Midbrain (tissue), 1 donor: ENCODE data around the gene GREB1L.

Source experiments
- DNase-seq: peaks from one replicate; lab custom pipeline; 2025; lab: John Stamatoyannopoulos, UW

The GREB1L gene

DNA sequence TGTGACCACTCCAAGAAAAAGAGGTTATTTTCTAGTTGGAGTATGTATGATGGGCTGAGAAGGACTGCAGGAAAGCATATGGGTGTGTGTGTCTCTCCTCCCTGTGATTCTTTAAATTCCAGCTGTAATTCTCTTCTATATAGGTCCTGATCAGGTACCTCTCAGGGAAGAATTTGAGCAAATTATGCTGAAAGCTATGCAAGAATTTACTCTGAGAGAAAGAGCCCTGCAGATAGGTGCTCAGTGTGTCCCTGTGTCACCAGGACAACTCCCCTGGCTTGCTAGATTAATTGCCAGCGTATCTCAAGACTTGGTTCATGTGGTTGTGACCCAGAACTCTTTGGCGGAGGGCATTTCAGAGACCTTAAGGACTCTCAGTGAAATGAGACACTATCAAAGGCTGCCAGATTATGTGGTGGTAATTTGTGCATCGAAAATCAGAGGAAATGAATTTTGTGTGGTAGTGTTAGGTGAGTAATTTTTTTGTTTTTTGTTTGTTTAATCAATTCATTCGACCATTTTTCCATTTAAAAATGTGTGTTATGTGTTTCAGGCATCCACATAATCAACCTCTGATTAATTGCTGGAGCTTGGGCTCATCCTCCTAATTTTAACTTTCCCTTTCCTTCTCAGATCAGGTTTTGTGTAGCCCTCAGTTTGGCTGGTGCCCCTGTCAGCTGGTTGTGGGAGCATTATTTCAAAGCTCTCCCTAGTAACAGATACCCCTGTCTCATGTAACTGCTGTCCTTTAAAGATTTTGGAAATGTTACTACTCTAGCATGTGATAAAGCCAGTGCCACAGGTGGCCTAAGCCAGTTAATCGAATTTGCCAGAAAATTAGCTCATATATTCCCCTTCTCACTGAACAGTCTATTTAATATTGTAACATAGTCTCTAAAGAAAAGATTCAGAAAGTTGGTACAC, 207.6 kb downstream of the GREB1L start:
- DNase-seq, result no peak

DNA sequence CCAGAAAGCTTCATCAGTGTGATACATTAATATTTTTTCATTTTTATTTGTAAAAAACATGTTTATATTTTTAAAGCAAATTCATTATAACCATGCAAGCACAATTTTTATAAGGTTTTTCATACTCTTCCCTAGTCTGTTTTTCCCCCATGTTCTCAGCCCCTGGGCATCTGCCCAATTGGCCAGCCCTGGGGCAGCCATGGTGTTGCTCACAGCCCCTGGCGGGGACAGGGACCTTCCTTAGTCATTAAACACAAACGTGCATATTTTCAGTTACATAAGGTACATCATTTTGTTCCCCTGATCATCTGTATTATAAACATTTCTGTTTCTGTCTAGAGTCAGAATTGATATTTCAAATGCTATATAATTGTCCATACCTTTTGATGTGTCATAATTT, 208.5 kb downstream of the GREB1L start:
- DNase-seq, result no peak

DNA sequence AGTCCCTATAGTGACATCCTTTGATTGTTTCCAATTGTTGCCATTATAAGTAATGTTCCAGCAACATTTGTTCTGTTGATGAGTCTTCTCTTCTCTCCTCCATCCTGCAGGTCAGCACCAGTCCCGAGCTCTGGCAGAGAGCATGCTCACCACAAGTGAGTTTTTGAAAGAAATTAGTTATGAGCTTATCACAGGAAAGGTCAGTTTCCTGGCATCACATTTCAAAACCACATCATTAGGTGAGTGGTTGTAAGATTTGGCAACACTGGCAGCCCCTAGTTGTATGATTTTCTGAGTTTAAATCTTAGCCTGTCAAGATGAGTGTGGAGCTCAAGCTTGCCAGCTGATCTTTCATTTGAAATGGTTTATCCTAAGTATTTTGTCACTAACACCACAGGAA, 208.9 kb downstream of the GREB1L start:
- no peak for DNase-seq

DNA sequence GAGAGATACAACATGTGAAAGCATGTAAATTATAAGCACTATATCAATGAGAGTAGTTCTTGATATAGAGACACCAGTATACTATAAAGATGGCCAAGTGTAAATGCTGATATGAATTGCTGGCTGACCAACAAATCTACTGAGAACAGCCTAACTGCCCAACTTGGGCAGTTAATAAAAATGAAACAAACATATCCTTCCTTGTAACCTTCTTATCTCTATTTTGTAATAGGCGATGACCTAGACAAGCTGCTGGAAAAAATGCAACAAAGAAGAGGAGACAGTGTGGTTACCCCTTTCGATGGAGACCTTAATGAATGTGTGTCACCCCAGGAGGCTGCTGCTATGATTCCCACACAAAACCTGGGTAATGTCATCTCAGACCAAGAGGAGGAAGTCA, 209.8 kb downstream of the GREB1L start:
- DNase-seq, result no peak

DNA sequence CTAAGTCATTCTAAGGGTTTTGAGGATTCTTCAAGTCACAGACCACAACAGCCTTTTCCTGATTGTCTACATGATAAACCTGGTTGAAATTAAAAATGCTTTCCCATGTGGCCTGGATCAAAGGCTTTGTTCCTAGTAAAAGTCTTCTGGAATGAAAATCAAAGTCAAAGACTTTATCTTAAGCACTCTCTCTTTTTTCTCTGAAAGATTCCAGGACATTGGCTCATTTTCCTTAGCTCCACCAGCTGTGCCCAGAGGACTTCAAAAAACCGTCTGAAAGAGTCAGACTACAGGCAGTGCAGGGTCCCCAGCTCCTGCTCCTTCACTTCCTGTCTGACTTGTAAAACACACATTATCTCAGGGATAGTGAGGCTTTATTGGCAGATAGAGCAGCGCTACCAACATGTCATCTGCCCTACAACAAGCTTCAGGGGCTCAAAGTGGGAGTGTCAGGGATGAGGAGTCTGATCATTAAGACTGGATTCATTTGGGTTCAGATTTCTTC, 210.3 kb downstream of the GREB1L start:
- no peak for DNase-seq

DNA sequence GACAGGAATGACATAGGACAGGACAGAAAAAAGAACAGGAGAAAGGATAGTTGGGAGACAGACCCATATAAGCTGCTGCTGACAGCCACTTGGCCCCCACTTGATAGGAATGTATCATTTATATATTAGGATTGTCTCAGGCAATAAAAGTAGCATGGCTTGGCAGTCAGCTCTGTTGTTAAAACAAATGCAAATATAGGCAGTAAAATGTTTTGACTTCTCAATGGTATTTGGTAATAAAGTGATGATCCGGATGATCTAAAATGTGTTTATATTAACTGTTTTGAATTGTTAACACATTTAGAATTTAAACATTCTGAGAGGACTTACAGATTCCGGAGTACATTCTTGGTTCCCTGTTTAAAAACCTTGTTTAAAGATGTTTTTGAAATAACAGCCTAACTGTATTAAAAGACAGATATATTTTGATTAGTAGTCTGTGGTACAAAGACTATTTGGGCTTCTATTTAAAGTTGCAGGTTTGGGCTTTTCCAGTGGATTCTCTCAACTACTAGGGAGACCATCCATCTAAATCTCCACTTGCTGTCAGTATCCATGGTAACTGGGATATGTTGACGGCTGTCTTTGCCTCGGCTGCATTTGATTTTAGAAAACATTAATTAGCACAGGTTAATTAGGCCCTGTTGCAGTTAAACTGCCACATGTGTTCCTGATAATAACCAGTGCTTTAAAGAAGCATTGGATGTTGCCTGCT, 210.9 kb downstream of the GREB1L start:
- no peak for DNase-seq

DNA sequence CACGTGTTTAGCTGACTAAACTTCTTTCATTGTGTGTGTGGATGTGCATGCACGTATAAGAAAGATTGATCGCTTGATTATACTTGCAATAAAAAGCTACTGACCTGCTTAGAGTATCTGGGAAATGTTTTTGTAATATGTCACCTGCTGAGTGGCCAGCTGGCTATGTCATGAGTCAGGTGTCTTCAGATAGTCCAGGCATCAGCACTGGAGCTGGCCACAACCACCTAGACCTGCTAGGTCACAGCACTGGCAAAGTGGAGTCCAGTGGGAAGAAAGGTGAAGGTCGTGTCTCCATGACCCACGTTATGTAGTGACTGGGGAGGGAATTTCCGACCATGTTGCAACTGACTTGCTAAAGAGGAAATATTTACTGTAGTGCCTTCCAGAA, 211.5 kb downstream of the GREB1L start:
- DNase-seq, result no peak

DNA sequence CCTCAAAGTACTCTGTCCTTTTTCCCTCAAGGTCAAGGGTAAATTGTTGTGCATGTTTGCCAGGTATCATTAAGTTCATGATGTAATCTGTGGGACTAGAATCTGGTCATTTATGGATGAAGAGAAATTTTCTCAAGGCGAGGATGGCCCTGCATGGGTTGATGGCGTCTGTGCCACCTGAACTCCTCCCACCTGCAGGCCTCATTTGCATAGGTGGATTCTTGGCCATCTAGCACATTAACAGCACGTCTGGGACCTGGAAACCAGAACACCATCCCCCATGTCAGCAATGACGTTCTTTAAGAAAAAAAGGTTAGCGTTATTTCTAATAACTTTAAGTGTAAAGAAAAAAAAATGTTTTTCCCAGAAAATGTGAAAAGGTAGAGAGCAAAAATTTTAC, 212.7 kb downstream of the GREB1L start:
- no peak for DNase-seq

DNA sequence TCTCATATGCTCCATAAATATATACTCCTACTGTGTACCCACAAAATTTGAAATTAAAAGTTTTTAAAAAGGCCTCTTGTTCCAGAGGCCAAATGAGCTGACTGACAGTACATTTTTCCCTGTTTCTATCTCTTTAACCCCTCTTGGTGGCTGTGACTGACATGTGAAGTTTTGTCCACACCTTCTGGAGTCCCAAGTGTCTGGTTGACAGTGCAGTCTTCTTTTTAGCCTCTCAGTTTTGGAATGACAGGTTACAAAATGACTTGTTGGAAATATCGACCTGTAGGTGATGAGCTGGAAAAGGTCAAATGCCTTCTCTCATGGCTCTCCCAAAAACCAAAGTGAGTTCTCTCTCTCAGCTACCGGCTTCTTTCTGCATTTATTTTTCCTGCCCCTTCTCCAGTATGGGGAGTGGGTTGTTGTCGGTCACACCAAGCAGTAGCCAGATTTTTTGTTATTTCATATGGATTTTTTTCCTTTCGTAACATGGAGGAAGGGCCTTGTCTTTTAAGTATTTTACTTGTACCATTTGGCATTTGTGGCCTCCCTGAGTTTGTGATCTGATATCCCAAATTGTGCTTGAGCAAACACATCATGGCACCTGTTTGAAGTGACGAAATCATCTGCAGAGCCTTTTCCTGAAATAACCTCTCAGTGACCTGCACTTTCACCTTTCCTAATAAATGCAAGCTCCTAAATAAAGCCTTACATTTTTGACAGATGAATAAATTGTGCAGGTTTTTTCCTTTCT, 214.6 kb downstream of the GREB1L start:
- DNase-seq, result no peak

DNA sequence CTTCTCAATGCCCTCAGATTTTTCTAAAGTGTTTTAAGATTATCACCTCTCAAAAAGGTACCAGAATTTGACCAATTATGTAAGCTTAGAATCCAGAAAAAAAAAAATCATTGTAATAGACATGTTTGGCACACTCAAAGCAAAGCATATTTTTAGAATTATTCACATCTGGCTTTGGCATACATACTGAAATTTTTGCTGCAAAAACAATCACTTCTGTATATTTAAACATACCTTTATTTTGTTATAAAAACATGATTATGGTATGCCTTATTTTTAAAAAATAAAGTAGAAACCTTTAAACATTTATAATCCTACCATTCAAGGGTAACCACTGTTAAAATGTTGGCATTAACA, 215.1 kb downstream of the GREB1L start:
- no peak for DNase-seq

DNA sequence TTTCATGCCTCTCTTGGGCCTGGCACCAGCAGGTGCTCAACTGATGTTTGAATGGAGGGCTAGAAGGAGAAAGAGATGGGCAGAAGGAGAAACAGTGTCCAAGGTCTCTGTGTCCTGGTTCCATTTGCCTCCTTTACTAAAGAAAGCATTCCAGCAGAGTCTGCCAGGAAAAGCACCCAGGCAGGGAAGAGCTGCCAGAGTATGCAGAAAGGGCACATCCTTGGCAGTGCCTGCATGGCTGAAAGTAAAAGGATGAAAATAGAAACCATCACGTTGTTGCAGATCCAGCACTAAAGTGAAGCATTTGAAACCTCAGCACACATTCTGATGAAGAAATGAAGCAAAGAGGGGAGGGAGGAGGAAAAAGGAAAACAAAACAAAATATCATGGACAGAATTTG, 216.3 kb downstream of the GREB1L start:
- peak; percentile 10 for DNase-seq

DNA sequence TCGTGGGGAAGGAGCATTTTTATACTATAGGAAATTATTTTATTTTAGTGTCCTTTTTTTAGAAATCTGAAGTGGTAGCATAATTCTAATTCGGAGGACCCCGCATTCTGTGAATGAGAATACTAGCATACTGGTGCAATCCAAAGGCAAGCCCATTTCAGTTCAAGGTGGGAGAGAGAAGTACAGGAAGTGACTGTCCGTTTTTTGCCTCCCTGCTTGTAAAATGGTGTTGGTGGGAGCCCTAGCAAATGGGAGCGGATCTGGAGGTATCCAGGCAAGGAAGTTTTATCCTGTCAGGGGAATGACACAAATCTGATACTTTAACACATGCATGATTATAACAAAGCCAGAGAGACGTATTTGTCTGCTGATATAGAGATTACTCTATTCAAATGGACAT, 216.8 kb downstream of the GREB1L start:
- DNase-seq, result no peak

DNA sequence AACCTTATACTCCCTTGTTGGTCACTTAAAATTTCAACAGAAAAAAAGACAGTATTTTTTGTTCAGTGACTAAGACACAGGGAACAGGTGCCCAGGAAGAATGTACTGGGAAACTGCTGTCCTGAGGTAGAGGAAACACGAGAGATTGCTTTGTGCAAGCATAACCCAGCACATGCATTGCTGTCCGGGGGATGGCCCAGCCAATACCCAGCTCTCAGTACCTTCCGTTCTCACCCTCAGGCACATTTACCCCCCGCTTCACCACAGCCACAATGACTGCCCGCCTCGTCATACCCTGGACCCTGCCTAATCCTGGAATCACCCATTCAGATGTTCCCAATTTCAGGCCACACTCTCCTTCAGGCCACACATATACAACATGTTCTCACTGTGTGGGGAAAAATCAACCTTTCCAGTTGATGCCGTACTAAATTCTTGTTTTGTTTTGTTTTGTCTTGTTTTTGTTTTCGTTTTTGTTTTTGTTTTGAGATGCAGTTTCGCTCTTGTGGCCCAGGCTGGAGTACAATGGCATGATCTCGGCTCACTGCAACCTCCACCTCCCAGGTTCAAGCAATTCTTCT, 217.8 kb downstream of the GREB1L start:
- DNase-seq, result no peak

DNA sequence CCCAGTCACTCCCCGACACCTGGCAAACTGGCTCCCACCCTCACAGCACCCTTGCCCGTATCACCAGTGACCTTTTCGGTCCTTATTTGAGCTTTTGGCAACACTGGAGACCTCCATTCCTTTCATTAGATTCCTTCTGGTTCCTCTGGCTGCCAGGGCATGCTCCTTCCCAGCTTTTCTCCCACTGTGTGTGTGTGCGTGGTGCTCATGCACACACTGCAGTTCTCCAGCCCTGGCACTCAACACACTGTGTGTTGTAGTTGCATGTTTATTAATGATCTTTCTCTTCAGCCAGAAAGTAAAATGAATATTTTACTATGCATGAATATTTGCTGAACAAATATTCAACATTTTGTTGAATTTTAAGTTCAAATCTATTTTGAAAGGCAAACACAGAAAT, 219.4 kb downstream of the GREB1L start:
- no peak for DNase-seq

DNA sequence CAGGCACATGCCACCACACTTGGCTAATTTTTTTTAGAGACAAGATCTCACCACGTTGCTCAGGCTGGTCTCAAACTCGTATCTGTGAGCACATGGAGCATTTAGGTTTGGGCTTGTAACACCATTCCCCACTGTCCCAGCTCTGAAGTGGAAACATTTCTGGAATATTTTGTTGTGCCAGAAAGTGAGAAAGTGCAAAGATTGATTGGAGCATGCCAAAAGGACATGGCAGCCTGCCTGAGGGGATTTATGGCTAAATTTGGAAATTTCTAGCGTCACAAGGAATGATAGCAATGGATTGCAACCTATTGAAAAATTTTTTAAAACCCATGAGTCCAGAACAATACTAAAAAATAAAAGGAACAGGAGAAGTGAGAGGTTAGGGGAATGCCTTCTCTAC, 221.7 kb downstream of the GREB1L start:
- no peak for DNase-seq

DNA sequence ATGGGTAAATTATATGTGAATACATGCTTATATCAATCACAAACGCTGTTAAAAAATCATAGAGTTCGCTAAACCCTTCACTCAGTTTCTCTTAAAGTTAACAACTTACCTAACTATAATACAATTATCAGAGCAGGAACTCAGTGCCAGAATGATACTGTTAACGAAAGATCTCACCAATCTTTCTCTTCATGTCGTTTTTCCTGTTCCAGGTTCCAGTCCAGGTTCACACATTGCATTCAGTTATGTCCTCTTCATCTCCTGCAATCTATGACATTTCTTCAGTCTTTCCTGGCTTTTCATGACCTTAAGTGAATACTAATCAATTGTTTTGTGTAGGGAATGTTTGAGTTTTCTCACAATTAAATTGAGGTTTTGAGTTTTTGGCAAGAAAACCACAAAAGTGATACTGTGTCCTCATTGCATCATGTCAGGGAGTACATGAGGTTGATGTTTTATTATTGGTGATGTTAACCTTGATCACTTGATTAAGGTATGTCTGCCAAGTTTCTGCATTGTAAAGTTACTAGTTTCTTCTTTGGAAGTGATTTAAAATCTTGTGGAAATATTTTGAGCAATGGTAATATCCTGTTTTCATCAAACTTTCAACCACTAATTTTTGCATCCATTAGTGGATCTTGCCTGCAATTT, 226.6 kb downstream of the GREB1L start:
- DNase-seq, result no peak

DNA sequence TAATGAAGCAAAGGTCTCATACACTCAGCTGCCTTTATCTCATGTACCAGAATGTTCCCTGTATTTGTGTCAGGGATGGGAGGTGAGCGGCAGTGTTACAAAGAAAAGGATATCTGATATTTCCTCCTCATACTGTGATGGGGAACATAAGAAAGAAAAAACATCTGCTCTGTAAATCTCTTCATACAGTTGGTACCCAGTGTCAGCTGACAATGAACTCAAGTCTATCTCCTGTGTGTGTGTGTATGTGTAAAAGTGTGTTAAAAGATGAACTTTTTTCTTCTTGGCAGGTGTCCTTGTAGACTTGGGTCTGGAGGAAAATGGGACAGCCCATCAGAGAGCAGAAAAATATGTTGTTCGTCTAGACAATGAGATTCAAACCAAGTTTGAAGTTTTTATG, 230.7 kb downstream of the GREB1L start:
- no peak for DNase-seq

DNA sequence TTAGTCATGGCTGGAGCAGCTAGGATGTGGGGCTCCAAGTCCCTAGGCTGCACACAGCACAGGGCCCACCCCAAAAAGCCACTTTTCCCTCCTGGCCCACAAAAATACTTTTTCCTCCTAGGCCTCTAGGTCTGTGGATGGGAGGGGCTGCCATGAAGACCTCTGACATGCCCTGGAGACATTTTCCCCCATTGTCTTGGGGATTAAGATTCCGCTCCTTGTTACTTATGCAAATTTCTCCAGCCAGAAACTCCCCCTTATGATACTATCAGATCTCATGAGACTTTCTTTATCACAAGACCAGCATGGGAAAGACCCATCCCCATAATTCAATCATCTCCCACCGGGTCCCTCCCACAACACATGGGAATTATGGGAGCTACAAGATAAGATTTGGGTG, 232.6 kb downstream of the GREB1L start:
- no peak for DNase-seq

DNA sequence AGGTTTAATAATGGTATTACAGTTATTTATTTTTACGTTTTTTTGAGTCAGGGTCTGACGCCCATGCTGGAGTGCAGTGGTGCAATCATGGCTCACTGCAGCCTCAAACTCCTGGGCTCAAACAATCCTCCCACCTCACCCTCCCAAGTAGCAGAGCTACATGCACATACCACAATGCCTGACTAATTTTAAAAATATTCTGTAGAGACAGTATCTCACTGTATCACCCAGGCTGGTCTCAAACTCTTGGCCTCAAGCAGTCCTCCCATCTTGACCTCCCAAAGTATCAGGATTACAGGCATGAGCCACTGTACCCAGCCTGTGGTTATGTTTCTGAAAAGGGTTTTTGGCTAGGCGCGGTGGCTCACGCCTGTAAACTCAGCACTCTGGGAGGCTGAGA, 237.7 kb downstream of the GREB1L start:
- DNase-seq, result no peak

DNA sequence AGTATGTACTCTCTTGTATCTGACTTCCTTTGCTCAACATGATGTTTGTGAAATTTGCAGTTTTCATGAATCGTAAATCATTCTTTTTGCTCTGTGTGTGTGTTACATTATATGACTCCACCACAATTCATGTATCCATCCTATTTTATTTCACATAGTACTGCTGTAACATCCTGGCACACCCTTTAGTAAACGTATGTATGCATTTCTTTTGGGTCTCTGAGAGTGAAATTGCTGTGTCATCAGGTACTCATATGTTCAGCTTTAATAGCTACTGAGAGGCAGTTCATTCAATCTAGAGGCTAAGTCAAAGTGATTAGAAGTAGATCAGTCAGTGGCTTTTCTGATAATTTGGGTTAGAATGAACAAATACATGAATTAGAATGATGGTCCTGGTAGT, 239.7 kb downstream of the GREB1L start:
- no peak for DNase-seq

DNA sequence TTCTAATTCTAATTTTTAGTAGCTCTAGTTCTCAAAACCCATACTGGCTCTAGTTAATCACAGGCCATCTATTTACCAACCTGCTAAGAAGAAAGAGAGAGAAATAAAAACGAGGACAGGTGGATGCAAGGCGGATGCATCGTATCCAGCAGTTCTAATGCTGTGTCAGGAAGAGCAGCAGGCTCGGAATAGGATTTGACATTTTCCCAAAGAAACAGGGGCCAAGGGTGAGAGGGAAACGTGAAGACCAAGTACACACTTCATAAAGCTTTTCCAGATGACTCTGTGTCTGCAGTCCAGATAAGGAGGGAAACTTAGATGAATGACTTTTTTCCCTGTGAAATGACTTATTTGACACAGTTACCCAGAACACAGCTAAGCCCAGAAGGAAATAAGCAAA, 241.0 kb downstream of the GREB1L start:
- no peak for DNase-seq
